Measurements from ENCODE around the gene IRF2BPL. TPM values are rescaled to one million over a fixed set of nuclear protein-coding genes. Genes with fewer than 3 reads are reported as not detected.
A peak's percentile ranks its signal among the peaks of the same experiment; 100 is the strongest.

IRF2BPL gene
- total and polyA plus RNA-seq, 4 donors: 3.8 to 15.8 (median 7.4) TPM

DNA sequence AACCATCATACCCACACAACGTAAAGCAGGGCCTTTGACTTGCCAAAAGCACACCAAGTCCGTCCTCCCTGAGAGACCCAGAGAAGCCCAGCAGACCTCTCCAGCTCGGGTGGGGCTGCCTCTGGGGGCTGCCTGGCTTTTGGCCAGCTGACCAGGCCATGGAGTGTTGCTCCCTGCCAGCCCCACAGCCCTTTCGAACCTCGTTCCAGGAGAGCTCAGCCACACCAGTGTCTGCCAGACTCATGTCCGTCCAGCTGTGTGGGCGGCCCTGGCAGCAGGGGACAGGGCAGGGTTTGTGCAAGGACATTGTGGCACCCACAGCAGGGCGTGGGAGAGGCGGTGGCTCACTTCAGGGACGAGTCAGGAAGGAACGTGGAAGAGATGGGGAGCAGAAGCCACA is 22.6 kb upstream of the IRF2BPL start (continued):
- TF ChIP-seq, protein P1, sequence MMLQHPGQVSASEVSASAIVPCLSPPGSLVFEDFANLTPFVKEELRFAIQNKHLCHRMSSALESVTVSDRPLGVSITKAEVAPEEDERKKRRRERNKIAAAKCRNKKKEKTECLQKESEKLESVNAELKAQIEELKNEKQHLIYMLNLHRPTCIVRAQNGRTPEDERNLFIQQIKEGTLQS (IDR thresholded peaks at IDR 0.05): no peak
- TF ChIP-seq HNF4A (conservative IDR thresholded peaks at IDR 0.05) (peak; percentile 60 to 76), RAD21 (IDR thresholded peaks at IDR 0.05) (peak; percentile 58 to 78), FOXA1 (IDR thresholded peaks at IDR 0.05) (no peak), SP1 (IDR thresholded peaks at IDR 0.05) (peak; percentile 72)

DNA sequence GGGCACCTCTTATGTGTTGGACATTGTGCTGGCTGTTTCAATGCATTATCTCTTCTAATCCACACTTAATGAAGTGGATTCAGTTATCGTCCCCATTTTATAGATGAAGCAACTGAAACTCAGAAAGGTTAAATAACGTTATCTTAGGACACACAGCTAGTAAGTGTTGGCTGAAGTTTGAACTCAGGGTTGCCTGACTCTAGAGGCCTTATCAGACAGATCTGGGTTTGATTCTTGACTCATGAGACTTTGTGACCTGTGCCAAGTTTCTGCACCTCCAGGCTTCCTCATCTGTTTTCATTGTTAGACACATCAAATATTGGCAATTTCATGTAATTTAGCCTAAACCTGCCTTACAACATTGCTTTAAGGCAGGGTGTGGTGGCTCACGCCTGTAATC is 18.2 kb upstream of the IRF2BPL start:
- H3K9me3 ChIP-seq (ENCODE audit: control insufficient read depth in 4 of 4, low read length in 3 of 4): no peaks in the 10 kb centered on the region
- DNase-seq (ENCODE audit: low spot score): no peak
- no peak for TF ChIP-seq JUND (IDR thresholded peaks at IDR 0.05)
- no peak for TF ChIP-seq FOXA1 (IDR thresholded peaks at IDR 0.05)
- TF ChIP-seq NR2F2 (IDR thresholded peaks at IDR 0.05): no peak
- TF ChIP-seq RAD21 (IDR thresholded peaks at IDR 0.05): no peak
- TF ChIP-seq, protein P2, sequence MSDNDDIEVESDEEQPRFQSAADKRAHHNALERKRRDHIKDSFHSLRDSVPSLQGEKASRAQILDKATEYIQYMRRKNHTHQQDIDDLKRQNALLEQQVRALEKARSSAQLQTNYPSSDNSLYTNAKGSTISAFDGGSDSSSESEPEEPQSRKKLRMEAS (IDR thresholded peaks at IDR 0.05): no peak
- no peak for TF ChIP-seq HNF4G (IDR thresholded peaks at IDR 0.05)
- no peak for TF ChIP-seq TAF1 (conservative IDR thresholded peaks at IDR 0.05)
- TF ChIP-seq, protein P3, sequence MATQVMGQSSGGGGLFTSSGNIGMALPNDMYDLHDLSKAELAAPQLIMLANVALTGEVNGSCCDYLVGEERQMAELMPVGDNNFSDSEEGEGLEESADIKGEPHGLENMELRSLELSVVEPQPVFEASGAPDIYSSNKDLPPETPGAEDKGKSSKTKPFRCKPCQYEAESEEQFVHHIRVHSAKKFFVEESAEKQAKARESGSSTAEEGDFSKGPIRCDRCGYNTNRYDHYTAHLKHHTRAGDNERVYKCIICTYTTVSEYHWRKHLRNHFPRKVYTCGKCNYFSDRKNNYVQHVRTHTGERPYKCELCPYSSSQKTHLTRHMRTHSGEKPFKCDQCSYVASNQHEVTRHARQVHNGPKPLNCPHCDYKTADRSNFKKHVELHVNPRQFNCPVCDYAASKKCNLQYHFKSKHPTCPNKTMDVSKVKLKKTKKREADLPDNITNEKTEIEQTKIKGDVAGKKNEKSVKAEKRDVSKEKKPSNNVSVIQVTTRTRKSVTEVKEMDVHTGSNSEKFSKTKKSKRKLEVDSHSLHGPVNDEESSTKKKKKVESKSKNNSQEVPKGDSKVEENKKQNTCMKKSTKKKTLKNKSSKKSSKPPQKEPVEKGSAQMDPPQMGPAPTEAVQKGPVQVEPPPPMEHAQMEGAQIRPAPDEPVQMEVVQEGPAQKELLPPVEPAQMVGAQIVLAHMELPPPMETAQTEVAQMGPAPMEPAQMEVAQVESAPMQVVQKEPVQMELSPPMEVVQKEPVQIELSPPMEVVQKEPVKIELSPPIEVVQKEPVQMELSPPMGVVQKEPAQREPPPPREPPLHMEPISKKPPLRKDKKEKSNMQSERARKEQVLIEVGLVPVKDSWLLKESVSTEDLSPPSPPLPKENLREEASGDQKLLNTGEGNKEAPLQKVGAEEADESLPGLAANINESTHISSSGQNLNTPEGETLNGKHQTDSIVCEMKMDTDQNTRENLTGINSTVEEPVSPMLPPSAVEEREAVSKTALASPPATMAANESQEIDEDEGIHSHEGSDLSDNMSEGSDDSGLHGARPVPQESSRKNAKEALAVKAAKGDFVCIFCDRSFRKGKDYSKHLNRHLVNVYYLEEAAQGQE (IDR thresholded peaks at IDR 0.05): no peak
- no peak for TF ChIP-seq HNF4A (conservative IDR thresholded peaks at IDR 0.05)
- TF ChIP-seq SP1 (IDR thresholded peaks at IDR 0.05): no peak
- no peak for TF ChIP-seq RXRA (IDR thresholded peaks at IDR 0.05)
- TF ChIP-seq EGR1 (IDR thresholded peaks at IDR 0.05; ENCODE audit: low read depth in 2 of 2): no peak
- no peak for TF ChIP-seq YY1 (IDR thresholded peaks at IDR 0.05)
- TF ChIP-seq, protein P4, sequence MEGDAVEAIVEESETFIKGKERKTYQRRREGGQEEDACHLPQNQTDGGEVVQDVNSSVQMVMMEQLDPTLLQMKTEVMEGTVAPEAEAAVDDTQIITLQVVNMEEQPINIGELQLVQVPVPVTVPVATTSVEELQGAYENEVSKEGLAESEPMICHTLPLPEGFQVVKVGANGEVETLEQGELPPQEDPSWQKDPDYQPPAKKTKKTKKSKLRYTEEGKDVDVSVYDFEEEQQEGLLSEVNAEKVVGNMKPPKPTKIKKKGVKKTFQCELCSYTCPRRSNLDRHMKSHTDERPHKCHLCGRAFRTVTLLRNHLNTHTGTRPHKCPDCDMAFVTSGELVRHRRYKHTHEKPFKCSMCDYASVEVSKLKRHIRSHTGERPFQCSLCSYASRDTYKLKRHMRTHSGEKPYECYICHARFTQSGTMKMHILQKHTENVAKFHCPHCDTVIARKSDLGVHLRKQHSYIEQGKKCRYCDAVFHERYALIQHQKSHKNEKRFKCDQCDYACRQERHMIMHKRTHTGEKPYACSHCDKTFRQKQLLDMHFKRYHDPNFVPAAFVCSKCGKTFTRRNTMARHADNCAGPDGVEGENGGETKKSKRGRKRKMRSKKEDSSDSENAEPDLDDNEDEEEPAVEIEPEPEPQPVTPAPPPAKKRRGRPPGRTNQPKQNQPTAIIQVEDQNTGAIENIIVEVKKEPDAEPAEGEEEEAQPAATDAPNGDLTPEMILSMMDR (IDR thresholded peaks at IDR 0.05; ENCODE audit: low read depth, low read length, missing input control): no peak
- TF ChIP-seq, protein P5, sequence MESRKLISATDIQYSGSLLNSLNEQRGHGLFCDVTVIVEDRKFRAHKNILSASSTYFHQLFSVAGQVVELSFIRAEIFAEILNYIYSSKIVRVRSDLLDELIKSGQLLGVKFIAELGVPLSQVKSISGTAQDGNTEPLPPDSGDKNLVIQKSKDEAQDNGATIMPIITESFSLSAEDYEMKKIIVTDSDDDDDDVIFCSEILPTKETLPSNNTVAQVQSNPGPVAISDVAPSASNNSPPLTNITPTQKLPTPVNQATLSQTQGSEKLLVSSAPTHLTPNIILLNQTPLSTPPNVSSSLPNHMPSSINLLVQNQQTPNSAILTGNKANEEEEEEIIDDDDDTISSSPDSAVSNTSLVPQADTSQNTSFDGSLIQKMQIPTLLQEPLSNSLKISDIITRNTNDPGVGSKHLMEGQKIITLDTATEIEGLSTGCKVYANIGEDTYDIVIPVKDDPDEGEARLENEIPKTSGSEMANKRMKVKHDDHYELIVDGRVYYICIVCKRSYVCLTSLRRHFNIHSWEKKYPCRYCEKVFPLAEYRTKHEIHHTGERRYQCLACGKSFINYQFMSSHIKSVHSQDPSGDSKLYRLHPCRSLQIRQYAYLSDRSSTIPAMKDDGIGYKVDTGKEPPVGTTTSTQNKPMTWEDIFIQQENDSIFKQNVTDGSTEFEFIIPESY (IDR thresholded peaks at IDR 0.05): no peak
- TF ChIP-seq, protein P1 (IDR thresholded peaks at IDR 0.05): no peak
- TF ChIP-seq FOXA2 (IDR thresholded peaks at IDR 0.05): no peak
- TF ChIP-seq GABPA (IDR thresholded peaks at IDR 0.05 in 1 of 2, conservative IDR thresholded peaks at IDR 0.05 in 1 of 2): no peak
- no peak overlapping the region for H3K4me3 ChIP-seq (ENCODE audit: low read depth in 1 of 3, low read length in 3 of 3)
- H3K27me3 ChIP-seq (ENCODE audit: control insufficient read depth in 4 of 4, insufficient read depth in 4 of 4, low read length in 3 of 4): no peaks in the 10 kb centered on the region
- no peak overlapping the region for H3K27ac ChIP-seq (ENCODE audit: low read depth in 1 of 2, low read length in 2 of 2)
- H3K36me3 ChIP-seq (ENCODE audit: control insufficient read depth in 4 of 4, insufficient read depth in 3 of 4, low read depth in 1 of 4, low read length in 3 of 4): no peaks in the 10 kb centered on the region
- WGBS: 69% methylated on average over 3 of the region's 3 CpGs
- H3K4me1 ChIP-seq (ENCODE audit: control insufficient read depth in 4 of 4, insufficient read depth in 4 of 4, low read length in 3 of 4): peaks cover 20 to 60% (median 49%) of the 10 kb centered on the region in 4 donors
- no peak overlapping the region for H3K9ac ChIP-seq (ENCODE audit: low read depth in 1 of 2, low read length in 2 of 2)
